ENCODE data around the gene HIP1. TPM values are rescaled to one million over a fixed set of nuclear protein-coding genes. Genes with fewer than 3 reads are reported as not detected.
"Not testable (repeated sequence)": the region's sequence is repeated elsewhere in the genome, so short reads cannot be mapped to it uniquely, and the experiment has no call there.

The HIP1 gene
- total RNA-seq, 1 donor from 2014 or later, result 19.3 TPM

GRCh38 chr7:75686551-75686950 lies 52.2 kb downstream of the HIP1 start:
- no peak for DNase-seq (ENCODE audit: low spot score)

GRCh38 chr7:75682052-75682451 lies 56.7 kb downstream of the HIP1 start:
- DNase-seq (ENCODE audit: low spot score), result not testable (repeated sequence)

- no peak for DNase-seq (ENCODE audit: low spot score)
Observed at GRCh38 chr7:75679060-75679459, 59.7 kb downstream of the HIP1 start.

- DNase-seq (ENCODE audit: low spot score), result no peak
Observed at GRCh38 chr7:75669579-75669978, 69.2 kb downstream of the HIP1 start.

- DNase-seq (ENCODE audit: low spot score), result no peak
Observed at GRCh38 chr7:75667938-75668337, 70.8 kb downstream of the HIP1 start.

- no peak for DNase-seq (ENCODE audit: low spot score)
Observed at GRCh38 chr7:75663302-75663907, 75.3 kb downstream of the HIP1 start.

- DNase-seq (ENCODE audit: low spot score), result no peak
Observed at GRCh38 chr7:75662579-75663301, 76.0 kb downstream of the HIP1 start.

GRCh38 chr7:75660566-75661215 lies 78.0 kb downstream of the HIP1 start:
- no peak for DNase-seq (ENCODE audit: low spot score)

GRCh38 chr7:75658802-75659201 lies 79.9 kb downstream of the HIP1 start:
- DNase-seq (ENCODE audit: low spot score), result no peak

- no peak for DNase-seq (ENCODE audit: low spot score)
Observed at GRCh38 chr7:75658369-75658768, 80.4 kb downstream of the HIP1 start.

GRCh38 chr7:75657866-75658265 lies 80.9 kb downstream of the HIP1 start:
- DNase-seq (ENCODE audit: low spot score), result no peak

GRCh38 chr7:75656740-75657139 lies 82.0 kb downstream of the HIP1 start:
- no peak for DNase-seq (ENCODE audit: low spot score)

- no peak for DNase-seq (ENCODE audit: low spot score)
Observed at GRCh38 chr7:75655536-75655935, 83.2 kb downstream of the HIP1 start.

- no peak for DNase-seq (ENCODE audit: low spot score)
Observed at GRCh38 chr7:75654855-75655254, 83.9 kb downstream of the HIP1 start.

- no peak for DNase-seq (ENCODE audit: low spot score)
Observed at GRCh38 chr7:75653651-75654050, 85.1 kb downstream of the HIP1 start.

- no peak for DNase-seq (ENCODE audit: low spot score)
Observed at GRCh38 chr7:75652788-75653187, 86.0 kb downstream of the HIP1 start.

GRCh38 chr7:75650681-75651080 lies 88.1 kb downstream of the HIP1 start:
- no peak for DNase-seq (ENCODE audit: low spot score)

- no peak for DNase-seq (ENCODE audit: low spot score)
Observed at GRCh38 chr7:75650062-75650461, 88.7 kb downstream of the HIP1 start.

GRCh38 chr7:75649462-75649861 lies 89.3 kb downstream of the HIP1 start:
- no peak for DNase-seq (ENCODE audit: low spot score)

GRCh38 chr7:75647709-75648438 lies 90.9 kb downstream of the HIP1 start:
- no peak for DNase-seq (ENCODE audit: low spot score)

- DNase-seq (ENCODE audit: low spot score), result no peak
Observed at GRCh38 chr7:75646571-75647102, 92.1 kb downstream of the HIP1 start.

- DNase-seq (ENCODE audit: low spot score), result no peak
Observed at GRCh38 chr7:75645570-75645969, 93.2 kb downstream of the HIP1 start.
